Ishikawa (cell line): ENCODE data around the gene FASLG.

Experiments used
- CEBPB ChIP-seq: IDR thresholded peaks from 2 replicates; pipeline ENCODE4 v1.6.1; 2012
- CREB1 ChIP-seq: IDR thresholded peaks from 2 replicates; pipeline ENCODE4 v1.6.1; 2012; ENCODE audit warnings: low read depth
- MAX ChIP-seq: IDR thresholded peaks from 2 replicates; pipeline ENCODE4 v1.6.1; 2012
- TEAD4 ChIP-seq: IDR thresholded peaks from 2 replicates; pipeline ENCODE4 v1.6.1; 2012
- TF ChIP-seq, protein P1 (sequence below): IDR thresholded peaks from 2 replicates; pipeline ENCODE4 v1.6.1; 2012; ENCODE audit warnings: low read depth, mild to moderate bottlenecking

GRCh38 chr1:172630056-172630818 is 28.7 kb upstream of the FASLG start:
- TF ChIP-seq MAX (no peak), TEAD4 (no peak), CREB1 (no peak), CEBPB (no peak)
- TF ChIP-seq, protein P1, sequence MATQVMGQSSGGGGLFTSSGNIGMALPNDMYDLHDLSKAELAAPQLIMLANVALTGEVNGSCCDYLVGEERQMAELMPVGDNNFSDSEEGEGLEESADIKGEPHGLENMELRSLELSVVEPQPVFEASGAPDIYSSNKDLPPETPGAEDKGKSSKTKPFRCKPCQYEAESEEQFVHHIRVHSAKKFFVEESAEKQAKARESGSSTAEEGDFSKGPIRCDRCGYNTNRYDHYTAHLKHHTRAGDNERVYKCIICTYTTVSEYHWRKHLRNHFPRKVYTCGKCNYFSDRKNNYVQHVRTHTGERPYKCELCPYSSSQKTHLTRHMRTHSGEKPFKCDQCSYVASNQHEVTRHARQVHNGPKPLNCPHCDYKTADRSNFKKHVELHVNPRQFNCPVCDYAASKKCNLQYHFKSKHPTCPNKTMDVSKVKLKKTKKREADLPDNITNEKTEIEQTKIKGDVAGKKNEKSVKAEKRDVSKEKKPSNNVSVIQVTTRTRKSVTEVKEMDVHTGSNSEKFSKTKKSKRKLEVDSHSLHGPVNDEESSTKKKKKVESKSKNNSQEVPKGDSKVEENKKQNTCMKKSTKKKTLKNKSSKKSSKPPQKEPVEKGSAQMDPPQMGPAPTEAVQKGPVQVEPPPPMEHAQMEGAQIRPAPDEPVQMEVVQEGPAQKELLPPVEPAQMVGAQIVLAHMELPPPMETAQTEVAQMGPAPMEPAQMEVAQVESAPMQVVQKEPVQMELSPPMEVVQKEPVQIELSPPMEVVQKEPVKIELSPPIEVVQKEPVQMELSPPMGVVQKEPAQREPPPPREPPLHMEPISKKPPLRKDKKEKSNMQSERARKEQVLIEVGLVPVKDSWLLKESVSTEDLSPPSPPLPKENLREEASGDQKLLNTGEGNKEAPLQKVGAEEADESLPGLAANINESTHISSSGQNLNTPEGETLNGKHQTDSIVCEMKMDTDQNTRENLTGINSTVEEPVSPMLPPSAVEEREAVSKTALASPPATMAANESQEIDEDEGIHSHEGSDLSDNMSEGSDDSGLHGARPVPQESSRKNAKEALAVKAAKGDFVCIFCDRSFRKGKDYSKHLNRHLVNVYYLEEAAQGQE: no peak
